GM12873 (cell line): ENCODE data around the gene SLC12A1.

Experiments used
- CTCF ChIP-seq: IDR thresholded peaks from 2 replicates; pipeline ENCODE4 v1.5.1; 2012; ENCODE audit warnings: low read depth, mild to moderate bottlenecking, moderate library complexity, low read length, control low read depth; ENCODE audit not compliant: insufficient read depth; ENCODE audit errors: missing control alignments

The SLC12A1 gene

GRCh38 chr15:48239334-48239733 lies 33.2 kb downstream of the SLC12A1 start:
- TF ChIP-seq CTCF = no peak

DNA sequence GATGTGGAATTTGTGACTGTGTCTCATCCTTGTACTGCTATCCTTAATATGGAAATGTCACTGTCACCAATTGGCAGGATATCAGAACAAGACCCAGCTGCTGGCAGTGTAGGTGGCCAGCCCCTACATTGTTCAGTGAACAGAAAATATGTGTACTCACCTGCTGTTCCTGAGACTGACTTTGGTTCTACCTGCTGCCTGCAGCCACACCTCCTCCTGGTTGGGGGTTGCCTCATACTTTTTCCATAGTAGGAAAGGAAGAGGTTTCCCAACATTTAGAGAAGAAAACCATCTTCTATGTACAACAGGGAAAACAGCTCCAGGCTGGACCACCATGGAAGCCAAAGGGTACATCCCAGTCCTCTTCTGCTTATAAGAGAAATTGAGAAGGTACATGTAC lies 35.9 kb downstream of the SLC12A1 start:
- no peak for TF ChIP-seq CTCF

DNA sequence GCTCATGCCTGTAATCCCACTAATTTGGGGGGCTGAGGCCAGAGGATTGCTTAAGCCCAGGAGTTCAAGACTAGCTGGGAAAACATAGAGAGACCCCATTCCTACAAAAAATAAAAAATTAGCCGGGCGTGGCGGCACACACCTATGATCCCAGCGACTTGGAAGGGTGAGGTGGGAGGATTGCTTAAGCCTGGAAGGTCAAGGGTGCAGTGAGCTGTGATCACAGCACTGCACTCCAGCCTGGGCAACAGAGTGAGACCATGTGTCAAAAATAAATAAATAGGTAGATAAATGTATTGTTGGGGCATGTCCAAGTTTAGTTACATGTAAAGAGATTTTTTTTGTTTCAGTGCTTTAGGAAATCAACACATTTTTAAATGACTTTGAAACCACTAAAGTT lies 36.4 kb downstream of the SLC12A1 start:
- TF ChIP-seq CTCF = no peak

- TF ChIP-seq CTCF = no peak
These were observed 38.8 kb downstream of the SLC12A1 start for GRCh38 chr15:48244921-48245320.

DNA sequence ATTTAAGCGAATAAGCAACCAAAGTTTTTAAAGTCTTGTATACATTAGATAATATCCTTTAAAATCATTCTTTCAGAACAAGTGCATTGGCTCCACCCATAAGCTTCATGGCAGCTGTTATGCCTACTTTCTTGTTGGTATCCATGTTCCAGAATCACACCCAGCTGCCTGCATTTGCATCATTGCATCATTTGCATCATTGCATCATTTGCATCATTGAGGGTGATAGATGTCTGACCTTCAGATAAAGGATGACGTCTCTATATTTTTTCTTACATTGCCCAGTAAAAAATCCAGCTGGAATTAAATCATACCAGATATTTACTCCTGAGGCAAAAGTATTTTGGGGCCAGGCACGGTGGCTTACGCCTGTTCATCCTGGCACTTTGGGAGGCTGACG lies 42.3 kb downstream of the SLC12A1 start:
- no peak for TF ChIP-seq CTCF

- peak; percentile 73 for TF ChIP-seq CTCF
These were observed 44.6 kb downstream of the SLC12A1 start for GRCh38 chr15:48250640-48251076.

DNA sequence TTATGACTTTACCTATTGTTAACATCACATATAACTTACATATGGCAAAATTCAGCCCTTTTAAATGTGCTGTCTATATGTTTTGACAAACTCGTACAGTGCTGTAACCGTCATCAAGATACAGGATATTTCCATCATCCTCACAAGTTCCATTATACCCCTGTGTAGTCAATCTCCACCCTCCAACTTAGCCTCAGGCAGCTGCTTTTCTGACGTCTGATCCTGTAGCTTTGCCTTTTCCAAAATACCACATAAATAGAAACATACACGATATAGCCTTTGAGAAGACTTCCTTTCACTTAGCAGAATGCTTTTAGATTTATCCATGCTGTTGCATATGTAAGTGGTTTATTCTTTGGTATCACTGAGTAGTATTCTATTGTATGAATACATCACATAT lies 47.1 kb downstream of the SLC12A1 start:
- no peak for TF ChIP-seq CTCF
